GM21717 (cell line): ENCODE measurements around the gene GOLGA5.

ENCODE experiments used
- ATAC-seq: cut with Tn5 transposase; IDR thresholded peaks from one replicate; pipeline ENCODE4 v1.9.1; 2021; ENCODE audit warnings: mild to moderate bottlenecking, moderate library complexity; ENCODE audit not compliant: unreplicated experiment

The GOLGA5 gene

DNA sequence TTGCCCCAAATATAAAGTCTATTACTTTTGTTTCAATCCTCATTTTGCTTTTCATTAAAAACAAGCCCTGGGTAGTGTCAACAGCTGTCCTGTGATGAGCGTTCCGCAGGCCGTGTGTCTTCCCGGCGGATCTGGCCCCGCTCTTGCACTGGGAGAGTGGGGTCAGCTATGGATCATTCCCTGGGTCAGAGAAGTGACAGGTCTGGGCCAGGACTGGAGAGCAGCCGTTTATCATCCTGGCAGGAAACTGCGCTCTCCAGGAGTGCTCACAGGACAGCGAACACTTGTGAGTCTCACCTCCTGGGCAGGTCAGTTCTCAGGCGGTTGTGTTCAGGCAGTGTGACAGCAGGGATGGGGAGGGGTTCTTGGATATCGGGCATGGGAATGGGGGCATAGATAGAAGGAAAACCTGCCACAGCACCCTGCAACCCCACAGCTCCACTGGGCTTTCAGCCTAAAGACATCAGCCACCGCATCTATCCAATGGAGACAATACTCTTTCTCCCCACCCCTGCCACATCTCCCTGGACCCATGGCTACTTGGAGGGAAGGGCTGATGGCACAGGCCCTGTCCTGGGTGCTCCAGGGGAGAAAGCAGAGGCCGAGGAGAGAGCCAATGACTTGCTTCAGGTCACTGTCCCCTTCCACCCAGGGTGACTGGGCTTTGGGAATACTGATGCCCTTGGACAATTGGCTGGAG is 81.0 kb downstream of the GOLGA5 start:
- ATAC-seq, result no peak

DNA sequence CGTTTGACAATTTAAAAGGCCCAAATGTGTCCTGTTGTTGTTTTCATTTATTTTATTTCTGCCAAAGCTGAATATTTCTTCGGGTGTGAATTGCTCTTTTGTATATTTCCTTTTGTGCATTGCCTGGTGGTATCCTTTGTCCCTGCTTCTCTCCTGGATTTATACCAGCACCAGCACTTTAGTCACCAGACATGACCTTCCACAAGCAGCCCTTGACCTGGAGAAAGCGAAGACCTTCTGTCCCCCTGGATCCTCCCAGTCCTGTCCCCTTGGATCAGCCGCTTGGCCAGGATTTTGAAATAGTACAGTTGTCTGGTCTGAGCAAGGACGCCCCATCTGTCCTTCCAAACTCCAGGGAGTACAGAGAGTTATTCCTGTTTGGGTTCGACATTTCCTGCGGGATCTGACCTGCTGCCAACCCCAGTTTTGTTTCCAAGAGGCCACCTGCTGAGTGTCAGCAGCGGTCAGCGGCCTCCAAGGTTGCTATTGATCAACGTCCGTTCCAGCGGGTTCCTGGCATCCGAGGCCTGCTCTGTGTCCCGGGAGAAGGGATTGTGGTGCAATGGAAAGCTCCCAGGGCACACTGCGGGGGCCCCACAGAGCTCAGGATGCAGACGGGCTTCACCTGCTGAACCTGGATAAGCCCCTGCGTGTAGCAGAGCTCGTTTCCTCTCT is 83.8 kb downstream of the GOLGA5 start:
- ATAC-seq, result no peak

DNA sequence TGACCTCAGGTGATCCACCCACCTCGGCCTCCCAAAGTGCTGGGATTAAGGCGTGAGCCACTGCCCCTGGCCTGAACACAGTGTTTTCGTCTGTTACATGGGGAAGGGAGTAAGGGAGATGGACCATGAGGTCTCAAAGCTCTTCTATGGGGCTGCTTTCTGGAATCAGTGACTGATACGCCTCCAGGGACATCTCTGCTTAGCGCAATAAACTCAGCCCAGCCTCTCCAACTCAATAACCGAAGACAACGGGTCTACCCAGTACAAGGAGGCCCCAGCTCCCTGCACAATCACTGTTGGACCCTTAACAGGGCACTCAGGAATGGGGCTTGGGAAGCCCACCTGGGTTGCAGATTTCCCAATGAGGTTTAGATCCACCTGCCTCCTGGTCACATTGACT is 86.2 kb downstream of the GOLGA5 start:
- ATAC-seq, result no peak

DNA sequence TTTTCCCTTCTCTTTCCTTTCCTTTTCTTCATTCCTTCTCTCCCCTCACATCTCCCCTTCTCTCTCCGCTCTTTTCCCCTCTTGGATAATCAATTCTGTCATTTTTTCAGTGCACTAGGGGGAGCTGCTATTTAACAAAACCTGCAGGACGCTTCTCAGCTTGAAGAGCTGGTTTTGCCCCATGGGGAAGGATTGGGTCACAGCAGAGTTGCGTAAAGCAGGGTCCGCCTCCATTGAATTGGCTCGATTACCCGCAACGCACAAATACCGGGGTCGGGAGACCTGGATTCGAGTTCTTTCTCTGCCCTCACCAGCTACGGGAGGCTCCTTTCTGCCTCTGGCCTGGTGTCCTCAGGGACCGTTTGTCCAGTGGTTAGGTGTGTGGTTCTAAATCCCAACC is 86.7 kb downstream of the GOLGA5 start:
- ATAC-seq, result no peak

DNA sequence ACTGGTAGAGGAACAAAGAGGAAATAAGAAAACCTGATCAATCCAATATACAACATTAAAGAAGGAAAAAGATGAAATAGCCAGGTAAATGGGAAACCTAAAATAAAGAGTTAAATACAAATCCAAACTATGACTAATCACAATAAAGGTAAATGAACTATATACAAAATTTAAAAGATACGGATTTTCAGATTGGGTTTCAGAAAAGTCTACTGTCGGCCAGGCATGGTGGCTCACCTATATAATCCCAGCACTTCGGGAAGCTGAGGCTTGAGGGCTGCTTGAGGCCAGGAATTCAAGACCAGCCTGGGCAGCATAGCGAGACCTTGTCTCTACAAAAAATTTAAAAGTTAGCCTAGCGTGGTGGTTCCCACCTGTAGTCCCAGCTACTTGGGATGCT is 89.0 kb downstream of the GOLGA5 start:
- ATAC-seq, result no peak

- ATAC-seq, result no peak
Measured at GRCh38 chr14:92884410-92884809, 90.3 kb downstream of the GOLGA5 start.

- ATAC-seq, result no peak
Measured at GRCh38 chr14:92885279-92886061, 91.4 kb downstream of the GOLGA5 start.

- no peak for ATAC-seq
Measured at GRCh38 chr14:92886337-92886736, 92.2 kb downstream of the GOLGA5 start.

DNA sequence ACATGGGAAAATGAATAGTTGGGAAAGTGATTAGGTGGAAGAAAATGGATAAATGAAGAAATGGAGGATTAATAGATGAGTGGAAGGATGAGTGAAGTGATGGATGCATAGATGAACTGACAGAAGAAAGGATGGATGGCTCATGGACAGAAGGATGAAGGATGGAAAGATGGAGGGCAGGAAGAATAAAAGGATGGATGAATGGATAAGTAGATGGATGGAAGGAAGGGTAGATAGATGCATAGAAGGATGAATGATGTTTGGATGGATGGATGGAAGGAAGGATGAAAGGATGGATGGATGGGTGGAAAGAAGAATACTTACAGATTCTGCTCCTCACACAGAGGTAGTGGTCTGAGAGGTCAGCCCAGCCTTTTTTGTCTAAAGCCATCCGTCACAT is 93.1 kb downstream of the GOLGA5 start:
- no peak for ATAC-seq

- no peak for ATAC-seq
Measured at GRCh38 chr14:92888896-92889295, 94.8 kb downstream of the GOLGA5 start.
